Retinal pigment epithelial cell (primary cell): ENCODE data around the gene NDST4.
A peak's percentile ranks its signal among the peaks of the same experiment; 100 is the strongest.

ENCODE experiments used
- DNase-seq: peaks from one replicate; pipeline ENCODE4 v3.0.0-alpha.2; 2010; ENCODE audit warnings: low read depth
- H3K4me3 ChIP-seq: 2 replicates; pipeline ENCODE4 v1.5.1; 2011; ENCODE audit warnings: mild to moderate bottlenecking, low read length, control low read depth, moderate library complexity
- TF ChIP-seq, protein P1 (sequence below): conservative IDR thresholded peaks from 2 replicates; pipeline ENCODE4 v1.5.1; 2011; ENCODE audit warnings: low read depth, low read length, control low read depth, inconsistent platforms

Gene NDST4

GRCh38 chr4:114886761-114887160 is 226.7 kb downstream of the NDST4 start:
- no peak overlapping the region for H3K4me3 ChIP-seq
- TF ChIP-seq, protein P1, sequence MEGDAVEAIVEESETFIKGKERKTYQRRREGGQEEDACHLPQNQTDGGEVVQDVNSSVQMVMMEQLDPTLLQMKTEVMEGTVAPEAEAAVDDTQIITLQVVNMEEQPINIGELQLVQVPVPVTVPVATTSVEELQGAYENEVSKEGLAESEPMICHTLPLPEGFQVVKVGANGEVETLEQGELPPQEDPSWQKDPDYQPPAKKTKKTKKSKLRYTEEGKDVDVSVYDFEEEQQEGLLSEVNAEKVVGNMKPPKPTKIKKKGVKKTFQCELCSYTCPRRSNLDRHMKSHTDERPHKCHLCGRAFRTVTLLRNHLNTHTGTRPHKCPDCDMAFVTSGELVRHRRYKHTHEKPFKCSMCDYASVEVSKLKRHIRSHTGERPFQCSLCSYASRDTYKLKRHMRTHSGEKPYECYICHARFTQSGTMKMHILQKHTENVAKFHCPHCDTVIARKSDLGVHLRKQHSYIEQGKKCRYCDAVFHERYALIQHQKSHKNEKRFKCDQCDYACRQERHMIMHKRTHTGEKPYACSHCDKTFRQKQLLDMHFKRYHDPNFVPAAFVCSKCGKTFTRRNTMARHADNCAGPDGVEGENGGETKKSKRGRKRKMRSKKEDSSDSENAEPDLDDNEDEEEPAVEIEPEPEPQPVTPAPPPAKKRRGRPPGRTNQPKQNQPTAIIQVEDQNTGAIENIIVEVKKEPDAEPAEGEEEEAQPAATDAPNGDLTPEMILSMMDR: no peak
- no peak for DNase-seq

GRCh38 chr4:114883641-114884040 is 229.8 kb downstream of the NDST4 start:
- DNase-seq: no peak
- H3K4me3 ChIP-seq: no peak overlapping the region

GRCh38 chr4:114879916-114880669 is 233.3 kb downstream of the NDST4 start:
- no peak overlapping the region for H3K4me3 ChIP-seq
- TF ChIP-seq, protein P1: no peak
- DNase-seq: no peak

More at GRCh38 chr4:114883641-114884040, 229.8 kb downstream of the NDST4 start:
- TF ChIP-seq, protein P1: no peak

GRCh38 chr4:114875630-114876029 is 237.8 kb downstream of the NDST4 start:
- no peak overlapping the region for H3K4me3 ChIP-seq
- TF ChIP-seq, protein P1: no peak
- DNase-seq: no peak

- TF ChIP-seq, protein P1: no peak
- no peak overlapping the region for H3K4me3 ChIP-seq
- DNase-seq: peak; percentile 3
Observed at GRCh38 chr4:114874321-114874720, 239.1 kb downstream of the NDST4 start.

- DNase-seq: no peak
- no peak overlapping the region for H3K4me3 ChIP-seq
- TF ChIP-seq, protein P1: no peak
Observed at GRCh38 chr4:114870987-114871386, 242.4 kb downstream of the NDST4 start.
